OCI-LY1 (cell line): ENCODE data around the gene RUSF1.

Source experiments
- H2AFZ ChIP-seq: fragments of 200-600 bp; sonication (generic), shearing (Covaris generic); 2 replicates; pipeline ENCODE4 v1.6.0; 2014; ENCODE audit warnings: antibody characterized with exemption, mild to moderate bottlenecking, low read length
- H3F3A ChIP-seq: fragments of 200-600 bp; sonication (generic), shearing (Covaris generic); 2 replicates; pipeline ENCODE4 v1.6.0; 2014; ENCODE audit warnings: mild to moderate bottlenecking, antibody characterized with exemption, low read length, moderate library complexity; ENCODE audit not compliant: insufficient read depth
- H3K27ac ChIP-seq: fragments of 200-600 bp; sonication (generic); 2 replicates; pipeline ENCODE4 v1.5.1; 2014; ENCODE audit warnings: low read length, mixed run types, mild to moderate bottlenecking, low read depth; ENCODE audit not compliant: poor library complexity, severe bottlenecking
- H3K27me3 ChIP-seq: fragments of 200-600 bp; sonication (generic); 2 replicates; pipeline ENCODE4 v1.6.0; 2014; ENCODE audit warnings: antibody characterized with exemption, mild to moderate bottlenecking, low read length, moderate library complexity; ENCODE audit not compliant: insufficient read depth
- H3K36me3 ChIP-seq: fragments of 200-600 bp; sonication (generic); 2 replicates; pipeline ENCODE4 v1.6.1; 2014; ENCODE audit warnings: mild to moderate bottlenecking, antibody characterized with exemption, low read length, moderate library complexity, mixed read lengths; ENCODE audit not compliant: insufficient read depth
- H3K4me1 ChIP-seq: fragments of 200-600 bp; sonication (generic); 2 replicates; pipeline ENCODE4 v1.5.1; 2014; ENCODE audit warnings: mild to moderate bottlenecking, low read length, moderate library complexity; ENCODE audit not compliant: insufficient read depth, severe bottlenecking
- H3K4me2 ChIP-seq: fragments of 200-600 bp; sonication (generic), shearing (Covaris generic); 2 replicates; pipeline ENCODE4 v1.6.1; 2014; ENCODE audit warnings: low read length
- H3K4me3 ChIP-seq: fragments of 200-600 bp; sonication (generic); 2 replicates; pipeline ENCODE4 v1.5.1; 2014; ENCODE audit warnings: low read length, low read depth, mild to moderate bottlenecking, mixed read lengths; ENCODE audit not compliant: poor library complexity, severe bottlenecking
- H3K79me2 ChIP-seq: fragments of 200-600 bp; shearing (Covaris generic); 2 replicates; pipeline ENCODE4 v1.6.1; 2016; ENCODE audit warnings: mixed run types, low read length, mixed read lengths; ENCODE audit not compliant: insufficient read depth
- H3K9ac ChIP-seq: fragments of 200-600 bp; sonication (generic), shearing (Covaris generic); 2 replicates; pipeline ENCODE4 v1.6.1; 2014; ENCODE audit warnings: mild to moderate bottlenecking, low read length, mixed read lengths
- H3K9me2 ChIP-seq: fragments of 200-600 bp; sonication (generic), shearing (Covaris generic); 2 replicates; pipeline ENCODE4 v1.6.1; 2014; ENCODE audit warnings: low read depth, mild to moderate bottlenecking, low read length, mixed read lengths
- H3K9me3 ChIP-seq: fragments of 200-600 bp; shearing (Covaris generic); 2 replicates; pipeline ENCODE4 v1.6.1; 2014; ENCODE audit warnings: low read length, mixed read lengths
- H4K20me1 ChIP-seq: fragments of 200-600 bp; sonication (generic), shearing (Covaris generic); 2 replicates; pipeline ENCODE4 v1.6.0; 2016; ENCODE audit warnings: mild to moderate bottlenecking, low read length; ENCODE audit not compliant: insufficient read depth
- CTCF ChIP-seq: fragments of 200-600 bp; sonication (generic), shearing (Covaris generic); IDR thresholded peaks from 2 replicates; pipeline ENCODE4 v1.5.1; 2017; ENCODE audit warnings: mild to moderate bottlenecking, antibody characterized with exemption, low read length, moderate library complexity, mixed read lengths
- EZH2 ChIP-seq: fragments of 200-600 bp; sonication (generic), shearing (Covaris generic); IDR thresholded peaks from 2 replicates; pipeline ENCODE4 v1.8.0; 2017; ENCODE audit warnings: borderline replicate concordance, mixed run types, mild to moderate bottlenecking, antibody characterized with exemption, low read length, moderate library complexity, mixed read lengths

RUSF1 gene

DNA sequence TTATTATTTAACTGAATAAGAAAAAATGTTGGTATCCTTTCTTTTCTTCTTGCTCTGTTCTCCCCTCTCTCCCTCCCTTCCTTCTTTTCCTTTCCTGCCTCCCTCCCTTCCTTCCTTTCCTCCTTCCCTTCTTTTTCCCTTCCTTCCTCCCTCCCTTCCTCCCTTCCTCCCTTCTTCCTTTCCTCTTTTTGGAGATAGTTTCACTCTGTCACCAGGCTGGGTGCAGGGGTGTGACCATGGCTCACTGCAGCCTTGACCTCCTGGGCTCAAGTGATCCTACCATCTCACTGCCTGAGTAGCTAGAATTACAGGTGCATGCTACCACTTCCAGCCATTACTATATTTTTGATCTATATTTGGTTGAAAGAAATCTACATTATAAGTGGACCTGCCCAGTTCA lies 5.7 kb upstream of the RUSF1 start:
- H3K4me2 ChIP-seq = no peak overlapping the region
- H2AFZ ChIP-seq = no peak overlapping the region
- no peaks in the 10 kb centered on the region for H3F3A ChIP-seq
- H4K20me1 ChIP-seq = no peaks in the 10 kb centered on the region
- peaks cover 6% of the 10 kb centered on the region for H3K4me1 ChIP-seq
- H3K9ac ChIP-seq = no peak overlapping the region
- no peak for TF ChIP-seq CTCF
- TF ChIP-seq EZH2 = no peak
- H3K79me2 ChIP-seq = no peaks in the 10 kb centered on the region
- no peaks in the 10 kb centered on the region for H3K27me3 ChIP-seq
- no peak overlapping the region for H3K27ac ChIP-seq
- no peaks in the 10 kb centered on the region for H3K36me3 ChIP-seq
- H3K9me2 ChIP-seq = no peaks in the 10 kb centered on the region
- H3K4me3 ChIP-seq = no peak overlapping the region
- H3K9me3 ChIP-seq = no peaks in the 10 kb centered on the region

DNA sequence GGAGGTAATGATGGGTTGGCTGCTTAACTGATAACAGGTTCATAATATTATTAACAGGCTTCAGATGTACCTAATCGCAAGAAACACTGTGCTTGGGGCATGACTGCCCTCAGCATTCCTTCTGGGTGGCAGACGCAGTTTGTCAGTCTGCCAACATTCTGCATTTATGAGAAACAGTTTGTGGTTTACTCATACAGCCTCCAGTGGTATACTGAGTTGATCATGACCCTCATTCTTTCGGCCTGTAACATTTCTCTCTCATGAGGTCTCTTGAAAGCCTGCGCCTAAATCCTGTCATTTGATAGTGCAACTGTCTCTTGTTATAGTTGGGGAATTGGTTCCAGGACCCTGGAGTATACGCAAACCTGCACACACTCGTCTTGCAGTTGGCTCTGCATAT lies 4.9 kb upstream of the RUSF1 start:
- Histone ChIP-seq H3K27ac (no peak overlapping the region), H3K4me2 (no peak overlapping the region), H3F3A (no peaks in the 10 kb centered on the region), H3K36me3 (no peaks in the 10 kb centered on the region), H3K79me2 (no peaks in the 10 kb centered on the region), H3K9ac (no peak overlapping the region), H3K9me2 (no peaks in the 10 kb centered on the region), H3K4me1 (peaks cover 9% of the 10 kb centered on the region), H3K27me3 (no peaks in the 10 kb centered on the region), H3K9me3 (no peaks in the 10 kb centered on the region), H4K20me1 (no peaks in the 10 kb centered on the region), H2AFZ (no peak overlapping the region), H3K4me3 (no peak overlapping the region)
- TF ChIP-seq EZH2 (no peak), CTCF (no peak)

DNA sequence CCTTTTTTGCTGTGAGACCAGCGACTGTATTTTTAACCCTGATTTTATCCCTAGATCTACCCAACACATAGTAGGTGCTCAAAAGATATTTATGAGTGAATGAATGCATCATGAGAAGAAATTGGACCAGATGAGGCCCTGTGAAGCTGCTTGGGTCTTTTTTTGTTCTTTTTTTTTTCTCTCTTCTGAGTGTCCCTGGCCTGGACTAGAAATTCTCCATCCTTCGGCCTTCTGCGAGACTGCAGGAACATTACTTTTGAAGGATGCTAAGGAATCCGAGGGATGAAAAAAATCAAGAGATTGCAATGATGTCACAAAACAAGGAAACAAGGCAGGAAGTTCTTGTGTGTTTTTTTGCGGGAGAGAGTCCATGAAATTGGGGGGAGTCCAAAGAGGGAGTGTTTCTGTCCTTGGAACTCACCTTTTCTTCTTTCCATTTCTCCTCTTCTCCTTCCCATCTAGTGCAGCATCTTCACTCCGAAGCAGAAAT lies 560 bp upstream of the RUSF1 start:
- no peaks in the 10 kb centered on the region for H3K9me3 ChIP-seq
- H3K4me3 ChIP-seq = peak overlapping the region; percentile 97

More for the DNA sequence above, 560 bp upstream of the RUSF1 start:
- H4K20me1 ChIP-seq = no peaks in the 10 kb centered on the region
- peaks cover 21% of the 10 kb centered on the region for H3K4me1 ChIP-seq
- peak overlapping the region; percentile 73 for H3K4me2 ChIP-seq
- H3F3A ChIP-seq = no peaks in the 10 kb centered on the region
- H2AFZ ChIP-seq = peak overlapping the region; percentile 76
- no peaks in the 10 kb centered on the region for H3K79me2 ChIP-seq
- H3K36me3 ChIP-seq = no peaks in the 10 kb centered on the region
- no peaks in the 10 kb centered on the region for H3K27me3 ChIP-seq
- TF ChIP-seq CTCF (no peak), EZH2 (no peak)
- no peaks in the 10 kb centered on the region for H3K9me2 ChIP-seq
- peak overlapping the region; percentile 91 for H3K9ac ChIP-seq
- no peak overlapping the region for H3K27ac ChIP-seq
